ENCODE measurements around the gene ITGB7.

Gene ITGB7

GRCh38 chr12:53147653-53148052 lies 59.4 kb downstream of the ITGB7 start:
- DNase-seq (ENCODE audit: low read depth in 2 of 2): no peak

- no peak for DNase-seq (ENCODE audit: low read depth in 2 of 2)
Measured at GRCh38 chr12:53147181-53147580, 59.9 kb downstream of the ITGB7 start.

GRCh38 chr12:53145383-53146260 lies 61.4 kb downstream of the ITGB7 start:
- DNase-seq (ENCODE audit: low read depth in 2 of 2): no peak

- DNase-seq (ENCODE audit: low read depth in 2 of 2): no peak
Measured at GRCh38 chr12:53143355-53143754, 63.7 kb downstream of the ITGB7 start.
